HFFc6 (cell line): ENCODE results near the gene PSMD1. TPM values are rescaled to one million over a fixed set of nuclear protein-coding genes. Genes with fewer than 3 reads are reported as not detected.

ENCODE experiments used
- DNase-seq: peaks from one replicate; pipeline ENCODE4 v3.0.0-alpha.2; 2018
- H3K27ac Mint-ChIP-seq: 2 replicates; pipeline ENCODE4 v1.8.0; 2020; ENCODE audit warnings: mild to moderate bottlenecking, mixed read lengths
- H3K27me3 Mint-ChIP-seq: 2 replicates; pipeline ENCODE4 v1.8.0; 2021; ENCODE audit warnings: mild to moderate bottlenecking, moderate library complexity, mixed read lengths; ENCODE audit not compliant: insufficient read depth
- H3K36me3 Mint-ChIP-seq: 2 replicates; pipeline ENCODE4 v1.8.0; 2021; ENCODE audit warnings: low read depth, mixed read lengths
- H3K4me1 Mint-ChIP-seq: 2 replicates; pipeline ENCODE4 v1.8.0; 2020; ENCODE audit warnings: low read depth, mixed read lengths
- H3K4me3 Mint-ChIP-seq: 2 replicates; pipeline ENCODE4 v1.8.0; 2020; ENCODE audit warnings: mild to moderate bottlenecking, moderate library complexity, mixed read lengths
- H3K9me3 Mint-ChIP-seq: 2 replicates; pipeline ENCODE4 v1.8.0; 2020; ENCODE audit warnings: mild to moderate bottlenecking, mixed read lengths
- CTCF ChIP-seq: fragments of 200-600 bp; sonication (generic); IDR thresholded peaks from 2 replicates; pipeline ENCODE4 v1.5.0; 2021; ENCODE audit warnings: antibody characterized with exemption, mild to moderate bottlenecking
- total RNA-seq, 6 experiments: library from RNA; stranded (reverse); fragmentation: NEBNext Ultra II Directional; extraction: Animal tissue kit (Norgen Biotek cat#: 25700); gene quantifications; 2 replicates in 1 of 6; 3 replicates in 5 of 6; pipeline ENCODE4 v1.2.3, GENCODE V29; 2021

PSMD1 gene
- total RNA-seq, 6 experiments from 2014 or later: 139 to 200 (median 167) TPM

GRCh38 chr2:231204146-231204545 lies 147.5 kb downstream of the PSMD1 start:
- H3K27ac Mint-ChIP-seq: no peak overlapping the region
- H3K36me3 Mint-ChIP-seq: peaks cover 26% of the 10 kb centered on the region
- H3K4me3 Mint-ChIP-seq: no peak overlapping the region
- H3K4me1 Mint-ChIP-seq: peaks cover 35% of the 10 kb centered on the region
- H3K9me3 Mint-ChIP-seq: no peaks in the 10 kb centered on the region
- no peak for DNase-seq
- TF ChIP-seq CTCF: no peak
- H3K27me3 Mint-ChIP-seq: no peaks in the 10 kb centered on the region; the same call in 1 of the 2 replicates

- H3K4me3 Mint-ChIP-seq: no peak overlapping the region
- H3K4me1 Mint-ChIP-seq: peaks cover 30% of the 10 kb centered on the region
- TF ChIP-seq CTCF: no peak
Measured at GRCh38 chr2:231204581-231204980, 147.9 kb downstream of the PSMD1 start.

GRCh38 chr2:231207734-231208133 lies 151.1 kb downstream of the PSMD1 start:
- Mint-ChIP-seq H3K36me3 (peaks cover 17% of the 10 kb centered on the region), H3K4me3 (no peak overlapping the region), H3K9me3 (no peaks in the 10 kb centered on the region), H3K27ac (no peak overlapping the region), H3K4me1 (peaks cover 29% of the 10 kb centered on the region), H3K27me3 (peaks cover 1% of the 10 kb centered on the region)
- no peak for TF ChIP-seq CTCF
- no peak for DNase-seq

More at GRCh38 chr2:231204581-231204980, 147.9 kb downstream of the PSMD1 start:
- Mint-ChIP-seq H3K27ac (peak overlapping the region; percentile 38; the same call in 1 of the 2 replicates), H3K27me3 (no peaks in the 10 kb centered on the region; the same call in 1 of the 2 replicates), H3K36me3 (peaks cover 26% of the 10 kb centered on the region), H3K9me3 (no peaks in the 10 kb centered on the region)
- no peak for DNase-seq

- Mint-ChIP-seq H3K4me3 (no peak overlapping the region), H3K27ac (no peak overlapping the region), H3K27me3 (peaks cover 1% of the 10 kb centered on the region), H3K36me3 (peaks cover 17% of the 10 kb centered on the region), H3K9me3 (no peaks in the 10 kb centered on the region), H3K4me1 (peaks cover 22% of the 10 kb centered on the region)
- no peak for TF ChIP-seq CTCF
- no peak for DNase-seq
Measured at GRCh38 chr2:231210782-231211181, 154.1 kb downstream of the PSMD1 start.

GRCh38 chr2:231211486-231211885 lies 154.8 kb downstream of the PSMD1 start:
- no peak overlapping the region for H3K4me3 Mint-ChIP-seq
- DNase-seq: no peak
- peaks cover 20% of the 10 kb centered on the region for H3K36me3 Mint-ChIP-seq
- H3K4me1 Mint-ChIP-seq: peaks cover 22% of the 10 kb centered on the region
- H3K9me3 Mint-ChIP-seq: no peaks in the 10 kb centered on the region
- H3K27me3 Mint-ChIP-seq: peaks cover 1% of the 10 kb centered on the region
- peak overlapping the region; percentile 71; the same call in 1 of the 2 replicates for H3K27ac Mint-ChIP-seq
- no peak for TF ChIP-seq CTCF
